ENCODE results near the gene NOTCH1.

GRCh38 chr9:136576269-136576626 is 30.4 kb upstream of the NOTCH1 start:
- TF ChIP-seq, protein P1, sequence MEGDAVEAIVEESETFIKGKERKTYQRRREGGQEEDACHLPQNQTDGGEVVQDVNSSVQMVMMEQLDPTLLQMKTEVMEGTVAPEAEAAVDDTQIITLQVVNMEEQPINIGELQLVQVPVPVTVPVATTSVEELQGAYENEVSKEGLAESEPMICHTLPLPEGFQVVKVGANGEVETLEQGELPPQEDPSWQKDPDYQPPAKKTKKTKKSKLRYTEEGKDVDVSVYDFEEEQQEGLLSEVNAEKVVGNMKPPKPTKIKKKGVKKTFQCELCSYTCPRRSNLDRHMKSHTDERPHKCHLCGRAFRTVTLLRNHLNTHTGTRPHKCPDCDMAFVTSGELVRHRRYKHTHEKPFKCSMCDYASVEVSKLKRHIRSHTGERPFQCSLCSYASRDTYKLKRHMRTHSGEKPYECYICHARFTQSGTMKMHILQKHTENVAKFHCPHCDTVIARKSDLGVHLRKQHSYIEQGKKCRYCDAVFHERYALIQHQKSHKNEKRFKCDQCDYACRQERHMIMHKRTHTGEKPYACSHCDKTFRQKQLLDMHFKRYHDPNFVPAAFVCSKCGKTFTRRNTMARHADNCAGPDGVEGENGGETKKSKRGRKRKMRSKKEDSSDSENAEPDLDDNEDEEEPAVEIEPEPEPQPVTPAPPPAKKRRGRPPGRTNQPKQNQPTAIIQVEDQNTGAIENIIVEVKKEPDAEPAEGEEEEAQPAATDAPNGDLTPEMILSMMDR (IDR thresholded peaks at IDR 0.05) = no peak
- TF ChIP-seq POLR2A (IDR thresholded peaks at IDR 0.05) = no peak

Measured in thyroid gland (tissue), 4 donors.